OCI-LY3 (cell line): ENCODE data around the gene TMEM266.

Experiments
- CTCF ChIP-seq: fragments of 200-600, 300-600 bp; sonication (generic); IDR thresholded peaks from 2 replicates; pipeline ENCODE4 v1.5.1; 2014; ENCODE audit warnings: antibody characterized with exemption, low read length, low read depth
- EZH2phosphoT487 ChIP-seq: fragments of 200-600 bp; shearing (Covaris generic); IDR thresholded peaks from 2 replicates; pipeline ENCODE4 v1.6.1; 2018; ENCODE audit warnings: antibody characterized with exemption, mixed run types, low read depth

GRCh38 chr15:76195506-76196268 lies 135.9 kb downstream of the TMEM266 start:
- TF ChIP-seq CTCF = no peak
- TF ChIP-seq EZH2phosphoT487 = no peak
